ENCODE measurements around the gene STK33.

The STK33 gene

GRCh38 chr11:8429483-8429882, 164.5 kb downstream of the STK33 start:
- Histone ChIP-seq H2AFZ (ENCODE audit: low read depth, low read length) (no peak overlapping the region), H3K27ac (ENCODE audit: low read length) (no peak overlapping the region), H3K27me3 (ENCODE audit: insufficient read depth, low read length, poor library complexity) (peaks cover 7% of the 10 kb centered on the region), H4K20me1 (ENCODE audit: insufficient read depth, low read length) (no peaks in the 10 kb centered on the region), H3K79me2 (ENCODE audit: insufficient read depth, low read length) (no peaks in the 10 kb centered on the region), H3K4me2 (ENCODE audit: insufficient read depth, low read length) (no peak overlapping the region), H3K36me3 (ENCODE audit: insufficient read depth, low read length) (no peaks in the 10 kb centered on the region), H3K4me1 (ENCODE audit: insufficient read depth, low read length) (no peaks in the 10 kb centered on the region), H3K4me3 (ENCODE audit: low read depth in 1 of 2, low read length in 2 of 2) (no peak overlapping the region), H3K9me3 (ENCODE audit: insufficient read depth, low read length, severe bottlenecking) (no peaks in the 10 kb centered on the region), H3K9ac (ENCODE audit: low read depth, low read length) (no peak overlapping the region)
- no peak for ATAC-seq (ENCODE audit: insufficient read depth, low read depth)
- TF ChIP-seq CTCF (IDR thresholded peaks at IDR 0.05; ENCODE audit: borderline replicate concordance, extremely low read depth, low read length, poor library complexity, severe bottlenecking) (no peak), EZH2 (IDR thresholded peaks at IDR 0.05; ENCODE audit: borderline replicate concordance, low read depth, low read length, severe bottlenecking) (no peak)
- no peak for DNase-seq

GRCh38 chr11:8426076-8426475, 168.0 kb downstream of the STK33 start:
- no peaks in the 10 kb centered on the region for H3K9me3 ChIP-seq (ENCODE audit: insufficient read depth, low read length, severe bottlenecking)
- ATAC-seq (ENCODE audit: insufficient read depth, low read depth) (no peak), DNase-seq (no peak)
- no peak overlapping the region for H3K9ac ChIP-seq (ENCODE audit: low read depth, low read length)
- H3K79me2 ChIP-seq (ENCODE audit: insufficient read depth, low read length): no peaks in the 10 kb centered on the region
- no peaks in the 10 kb centered on the region for H3K4me1 ChIP-seq (ENCODE audit: insufficient read depth, low read length)
- no peaks in the 10 kb centered on the region for H3K36me3 ChIP-seq (ENCODE audit: insufficient read depth, low read length)
- no peak overlapping the region for H3K27ac ChIP-seq (ENCODE audit: low read length)
- H3K4me3 ChIP-seq (ENCODE audit: low read depth in 1 of 2, low read length in 2 of 2): no peak overlapping the region
- H3K4me2 ChIP-seq (ENCODE audit: insufficient read depth, low read length): no peak overlapping the region
- no peaks in the 10 kb centered on the region for H4K20me1 ChIP-seq (ENCODE audit: insufficient read depth, low read length)
- TF ChIP-seq CTCF (IDR thresholded peaks at IDR 0.05; ENCODE audit: borderline replicate concordance, extremely low read depth, low read length, poor library complexity, severe bottlenecking): no peak
- H3K27me3 ChIP-seq (ENCODE audit: insufficient read depth, low read length, poor library complexity): peaks cover 7% of the 10 kb centered on the region
- no peak overlapping the region for H2AFZ ChIP-seq (ENCODE audit: low read depth, low read length)

- no peak for ATAC-seq (ENCODE audit: insufficient read depth, low read depth)
- Histone ChIP-seq H3K9ac (ENCODE audit: low read depth, low read length) (no peak overlapping the region), H3K36me3 (ENCODE audit: insufficient read depth, low read length) (no peaks in the 10 kb centered on the region), H3K9me3 (ENCODE audit: insufficient read depth, low read length, severe bottlenecking) (no peaks in the 10 kb centered on the region), H3K79me2 (ENCODE audit: insufficient read depth, low read length) (no peaks in the 10 kb centered on the region), H3K4me1 (ENCODE audit: insufficient read depth, low read length) (no peaks in the 10 kb centered on the region), H3K4me2 (ENCODE audit: insufficient read depth, low read length) (no peak overlapping the region), H4K20me1 (ENCODE audit: insufficient read depth, low read length) (no peaks in the 10 kb centered on the region), H3K27me3 (ENCODE audit: insufficient read depth, low read length, poor library complexity) (no peaks in the 10 kb centered on the region), H3K4me3 (ENCODE audit: low read depth in 1 of 2, low read length in 2 of 2) (no peak overlapping the region), H3K27ac (ENCODE audit: low read length) (no peak overlapping the region), H2AFZ (ENCODE audit: low read depth, low read length) (no peak overlapping the region)
- TF ChIP-seq EZH2 (IDR thresholded peaks at IDR 0.05; ENCODE audit: borderline replicate concordance, low read depth, low read length, severe bottlenecking) (no peak), CTCF (IDR thresholded peaks at IDR 0.05; ENCODE audit: borderline replicate concordance, extremely low read depth, low read length, poor library complexity, severe bottlenecking) (no peak)
- DNase-seq: no peak
Measured at GRCh38 chr11:8415195-8415594, 178.8 kb downstream of the STK33 start.
